GM19328 (cell line): ENCODE data around the gene GJB4.
"Not testable (repeated sequence)": the region's sequence is repeated elsewhere in the genome, so short reads cannot be mapped to it uniquely, and the experiment has no call there.

Source experiments
- ATAC-seq: cut with Tn5 transposase; IDR thresholded peaks from one replicate; pipeline ENCODE4 v1.9.1; 2021; ENCODE audit warnings: mild to moderate bottlenecking, moderate library complexity; ENCODE audit not compliant: unreplicated experiment

GJB4 gene

GRCh38 chr1:34759503-34760357, at the start of gene GJB4:
Gene GJB4, plus strand, starts transcription at chr1:34759740. Its CDS starts 1,515 bp downstream, at chr1:34761255.
- no peak for ATAC-seq

- ATAC-seq: no peak
Observed at GRCh38 chr1:34710812-34711211, 48.7 kb upstream of the GJB4 start.

- ATAC-seq: no peak
Observed at GRCh38 chr1:34711485-34711884, 48.1 kb upstream of the GJB4 start.

- ATAC-seq: no peak
Observed at GRCh38 chr1:34712007-34712688, 47.4 kb upstream of the GJB4 start.

GRCh38 chr1:34713443-34713842, 46.1 kb upstream of the GJB4 start:
- ATAC-seq: no peak

- no peak for ATAC-seq
Observed at GRCh38 chr1:34714386-34714785, 45.2 kb upstream of the GJB4 start.

GRCh38 chr1:34715139-34715538, 44.4 kb upstream of the GJB4 start:
- ATAC-seq: no peak

- ATAC-seq: no peak
Observed at GRCh38 chr1:34721241-34721640, 38.3 kb upstream of the GJB4 start.

GRCh38 chr1:34721646-34722355, 37.7 kb upstream of the GJB4 start:
- no peak for ATAC-seq

- no peak for ATAC-seq
Observed at GRCh38 chr1:34726861-34727260, 32.7 kb upstream of the GJB4 start.

GRCh38 chr1:34730485-34730884, 29.1 kb upstream of the GJB4 start:
- no peak for ATAC-seq

GRCh38 chr1:34732831-34733230, 26.7 kb upstream of the GJB4 start:
- ATAC-seq: not testable (repeated sequence)

- no peak for ATAC-seq
Observed at GRCh38 chr1:34736692-34737091, 22.8 kb upstream of the GJB4 start.

GRCh38 chr1:34737236-34737635, 22.3 kb upstream of the GJB4 start:
- not testable (repeated sequence) for ATAC-seq

- ATAC-seq: no peak
Observed at GRCh38 chr1:34739613-34740012, 19.9 kb upstream of the GJB4 start.

GRCh38 chr1:34740161-34740868, 19.2 kb upstream of the GJB4 start:
- no peak for ATAC-seq

GRCh38 chr1:34742667-34743270, 16.8 kb upstream of the GJB4 start:
- no peak for ATAC-seq

GRCh38 chr1:34743775-34744174, 15.8 kb upstream of the GJB4 start:
- no peak for ATAC-seq

- no peak for ATAC-seq
Observed at GRCh38 chr1:34744851-34745250, 14.7 kb upstream of the GJB4 start.

GRCh38 chr1:34745666-34746065, 13.9 kb upstream of the GJB4 start:
- no peak for ATAC-seq

- no peak for ATAC-seq
Observed at GRCh38 chr1:34746101-34746500, 13.4 kb upstream of the GJB4 start.
